GM23338 (cell line): ENCODE data around the gene ZNF662. TPM values are rescaled to one million over a fixed set of nuclear protein-coding genes. Genes with fewer than 3 reads are reported as not detected.
"Not testable (repeated sequence)": the region's sequence is repeated elsewhere in the genome, so short reads cannot be mapped to it uniquely, and the experiment has no call there.

Source experiments
- ATAC-seq: fragments of 200-7000 bp; cut with Tn5 transposase; 3 replicates; pipeline ENCODE4 v1.9.1; 2020
- DNase-seq: peaks from one replicate; pipeline ENCODE4 v3.0.0-alpha.2; 2015; ENCODE audit warnings: low spot score
- H2AFZ ChIP-seq: fragments of 200-600 bp; sonication (generic); 2 replicates; pipeline ENCODE4 v1.8.0; 2016; ENCODE audit warnings: antibody characterized with exemption, mild to moderate bottlenecking, moderate library complexity
- H3F3A ChIP-seq: fragments of 200-600 bp; sonication (generic); replicated peaks from 2 replicates; pipeline ENCODE4 v1.8.0; 2017; ENCODE audit warnings: antibody characterized with exemption, mixed run types, low read depth
- H3K27ac ChIP-seq: fragments of 200-600 bp; sonication (generic); 2 replicates; pipeline ENCODE4 v1.6.1; 2016; ENCODE audit warnings: low read depth
- H3K27me3 ChIP-seq: fragments of 200-600 bp; sonication (generic); 2 replicates; pipeline ENCODE4 v1.8.0; 2016; ENCODE audit warnings: mild to moderate bottlenecking, mixed run types, moderate library complexity; ENCODE audit not compliant: insufficient read depth
- H3K36me3 ChIP-seq: fragments of 200-600 bp; sonication (generic); 2 replicates; pipeline ENCODE4 v1.8.0; 2016; ENCODE audit warnings: mild to moderate bottlenecking; ENCODE audit not compliant: insufficient read depth
- H3K4me1 ChIP-seq: fragments of 200-600 bp; sonication (generic); 2 replicates; pipeline ENCODE4 v1.8.0; 2016; ENCODE audit warnings: mild to moderate bottlenecking, moderate library complexity; ENCODE audit not compliant: insufficient read depth
- H3K4me2 ChIP-seq: fragments of 200-600 bp; sonication (generic); 2 replicates; pipeline ENCODE4 v1.7.1; 2017; ENCODE audit warnings: mixed run types
- H3K4me3 ChIP-seq: fragments of 200-600 bp; sonication (generic); 2 replicates; pipeline ENCODE4 v1.6.1; 2016; ENCODE audit warnings: mixed run types
- H3K79me2 ChIP-seq: fragments of 200-600 bp; sonication (generic); replicated peaks from 2 replicates; pipeline ENCODE4 v1.8.0; 2017; ENCODE audit warnings: mild to moderate bottlenecking; ENCODE audit not compliant: insufficient read depth
- H3K9me2 ChIP-seq: fragments of 200-600 bp; sonication (generic); 2 replicates; pipeline ENCODE4 v1.8.0; 2017; ENCODE audit not compliant: insufficient read depth
- H4K20me1 ChIP-seq: fragments of 200-600 bp; sonication (generic); replicated peaks from 2 replicates; pipeline ENCODE4 v1.8.0; 2017; ENCODE audit warnings: mild to moderate bottlenecking; ENCODE audit not compliant: insufficient read depth
- H3K27ac Mint-ChIP-seq: 2 replicates; pipeline ENCODE4 v1.8.0; 2020; ENCODE audit warnings: inconsistent platforms, mild to moderate bottlenecking, moderate library complexity, mixed read lengths
- H3K27me3 Mint-ChIP-seq: 3 replicates; pipeline ENCODE4 v1.8.0; 2022; ENCODE audit warnings: low read depth, mild to moderate bottlenecking, moderate library complexity, mixed read lengths, inconsistent platforms; ENCODE audit not compliant: insufficient read depth, poor library complexity
- H3K36me3 Mint-ChIP-seq: 3 replicates; pipeline ENCODE4 v1.8.0; 2021; ENCODE audit warnings: low read depth, mild to moderate bottlenecking, inconsistent platforms, moderate library complexity, mixed read lengths
- H3K4me1 Mint-ChIP-seq: 3 replicates; pipeline ENCODE4 v1.8.0; 2020; ENCODE audit warnings: mild to moderate bottlenecking, inconsistent platforms, mixed read lengths
- H3K4me3 Mint-ChIP-seq: 3 replicates; pipeline ENCODE4 v1.8.0; 2021; ENCODE audit warnings: moderate library complexity, mild to moderate bottlenecking, inconsistent platforms, mixed read lengths
- H3K9me3 Mint-ChIP-seq: 3 replicates; pipeline ENCODE4 v1.8.0; 2020; ENCODE audit warnings: moderate library complexity, mild to moderate bottlenecking, inconsistent platforms, mixed read lengths
- CTCF ChIP-seq, 2 experiments: fragments of 200-600 bp in 1 of 2; sonication (generic) in 1 of 2; conservative IDR thresholded peaks; 2 replicates each; pipeline versions ENCODE4 v1.5.1 to v1.6.1; 2016 to 2017; ENCODE audit warnings: antibody characterized with exemption in 2 of 2, low read depth in 2 of 2, mild to moderate bottlenecking in 2 of 2, moderate library complexity in 1 of 2
- EZH2 ChIP-seq: fragments of 200-600 bp; sonication (generic); IDR thresholded peaks from one replicate; pipeline ENCODE4 v1.8.0; 2017; ENCODE audit warnings: antibody characterized with exemption, mild to moderate bottlenecking, low read depth; ENCODE audit not compliant: unreplicated experiment
- EZH2phosphoT487 ChIP-seq: fragments of 200-600 bp; sonication (generic); IDR thresholded peaks from one replicate; pipeline ENCODE4 v1.8.1; 2018; ENCODE audit warnings: antibody characterized with exemption; ENCODE audit not compliant: unreplicated experiment
- NANOG ChIP-seq: IDR thresholded peaks from 2 replicates; pipeline ENCODE4 v1.6.1; 2016; ENCODE audit warnings: antibody characterized with exemption, borderline replicate concordance
- STAT1 ChIP-seq: IDR thresholded peaks from one replicate; pipeline ENCODE4 v1.6.1; 2016; ENCODE audit warnings: antibody characterized with exemption; ENCODE audit not compliant: unreplicated experiment
- ZNF331 ChIP-seq: fragments of 250-450 bp; sonication (Bioruptor Pico); IDR thresholded peaks from 2 replicates; pipeline ENCODE4 v1.5.0; 2020; ENCODE audit warnings: low read depth, mild to moderate bottlenecking, moderate library complexity
- polyA plus RNA-seq: library from polyadenylated mRNA; unstranded; fragments of >200 nt; fragmentation: Nextera tagmentation; extraction: Ambion mirVana; gene quantifications from 2 replicates; pipeline ENCODE4 v1.2.1, GENCODE V29; 2016
- total RNA-seq: library from RNA; depleted of rRNA; stranded (reverse); fragments of >200 nt; shearing (Covaris generic); gene quantifications from 2 replicates; pipeline ENCODE4 v1.2.3, GENCODE V29; 2014
- TF ChIP-seq, protein P1 (sequence below): IDR thresholded peaks from one replicate; pipeline ENCODE4 v1.6.1; 2018; ENCODE audit warnings: antibody characterized with exemption; ENCODE audit not compliant: unreplicated experiment
- TF ChIP-seq, protein P2 (sequence below): IDR thresholded peaks from 2 replicates; pipeline ENCODE4 v1.6.1; 2016; ENCODE audit warnings: antibody characterized with exemption

The ZNF662 gene
- total and polyA plus RNA-seq, 2 experiments from 2014 or later, result 0.84 to 1.5 TPM

DNA sequence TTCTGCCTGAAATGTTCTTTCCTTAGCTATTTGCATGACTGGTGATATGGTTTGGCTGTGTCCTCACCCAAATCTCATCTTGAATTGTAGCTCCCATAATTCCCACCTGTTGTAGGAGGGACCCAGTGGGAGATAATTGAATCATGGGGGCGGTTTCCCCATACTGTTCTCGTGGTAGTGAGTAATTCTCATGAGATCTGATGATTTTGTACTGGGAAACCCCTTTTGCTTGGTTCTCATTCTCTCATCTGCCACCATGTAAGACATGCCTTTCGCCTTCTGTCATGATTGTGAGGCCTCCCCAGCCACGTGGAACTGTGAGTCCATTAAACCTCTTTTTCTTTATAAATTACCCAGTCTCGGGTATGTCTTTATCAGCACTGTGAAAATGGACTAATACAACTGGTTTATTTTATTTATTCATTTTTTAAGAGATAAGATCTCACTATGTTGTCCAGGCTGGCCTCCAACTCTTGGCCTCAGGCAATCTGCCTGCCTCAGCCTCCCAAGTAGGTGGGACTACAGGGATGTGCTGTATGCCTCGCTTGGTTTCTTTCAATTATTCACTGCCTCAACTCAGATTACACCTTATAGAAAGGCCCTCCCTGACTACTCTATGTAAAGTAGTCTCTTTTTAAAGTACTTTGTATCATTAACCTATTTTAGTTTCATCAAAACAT lies 22.6 kb upstream of the ZNF662 start:
- H3K9me2 ChIP-seq, H2AFZ ChIP-seq, H3K4me3 Mint-ChIP-seq, ATAC-seq, H3K27me3 ChIP-seq, H3K36me3 Mint-ChIP-seq, H3K79me2 ChIP-seq, H3K27ac Mint-ChIP-seq, H3K36me3 ChIP-seq, H3K4me3 ChIP-seq, H3K4me2 ChIP-seq, H3K27me3 Mint-ChIP-seq, DNase-seq, H3K9me3 Mint-ChIP-seq, H4K20me1 ChIP-seq, H3F3A ChIP-seq, H3K27ac ChIP-seq: not testable (repeated sequence)
- H3K4me1 Mint-ChIP-seq, result peaks cover 28% of the 10 kb centered on the region; the same call in 2 of the 3 replicates
- H3K4me1 ChIP-seq, result peaks cover 18% of the 10 kb centered on the region

DNA sequence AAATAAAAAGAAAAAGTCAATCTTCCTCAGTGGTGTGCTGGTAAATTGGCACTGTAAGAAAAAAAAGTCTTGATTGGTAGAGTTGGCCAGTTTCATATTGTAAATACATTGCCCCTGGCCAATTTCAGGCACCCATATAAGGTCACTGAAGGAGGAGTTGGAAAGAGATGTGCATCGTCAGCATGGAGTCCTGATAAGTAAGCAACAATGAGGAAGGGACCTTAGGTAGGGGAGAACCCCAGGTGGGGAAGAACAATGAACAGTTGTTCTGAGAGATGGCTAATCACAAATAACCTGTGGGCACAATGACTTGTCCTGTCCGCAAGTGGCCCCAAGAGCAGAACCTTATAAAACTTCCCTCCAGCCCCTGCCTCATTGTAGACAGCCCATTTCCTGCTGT lies 21.6 kb upstream of the ZNF662 start:
- no peaks in the 10 kb centered on the region for H3K27me3 Mint-ChIP-seq
- H3K4me3 Mint-ChIP-seq, result no peak overlapping the region
- Histone ChIP-seq H2AFZ (0 out of 2 replicates have a peak overlapping the region, but pooled peaks have one; percentile 3), H4K20me1 (no peaks in the 10 kb centered on the region), H3F3A (0 out of 2 replicates have a peak, but pooled peaks cover 4% of the 10 kb centered on the region), H3K9me2 (no peaks in the 10 kb centered on the region; the same call in none of the 2 replicates), H3K27me3 (no peaks in the 10 kb centered on the region), H3K4me1 (peaks cover 23% of the 10 kb centered on the region), H3K79me2 (no peaks in the 10 kb centered on the region), H3K36me3 (no peaks in the 10 kb centered on the region), H3K4me3 (no peak overlapping the region), H3K4me2 (no peak overlapping the region), H3K27ac (no peak overlapping the region)
- DNase-seq (no peak), ATAC-seq (no peak)
- no peaks in the 10 kb centered on the region; the same call in 2 of the 3 replicates for H3K36me3 Mint-ChIP-seq
- H3K4me1 Mint-ChIP-seq, result peaks cover 34% of the 10 kb centered on the region
- no peaks in the 10 kb centered on the region for H3K9me3 Mint-ChIP-seq
- H3K27ac Mint-ChIP-seq, result no peak overlapping the region
- TF ChIP-seq ZNF331 (CRISPR knock-in tag) (no peak), EZH2phosphoT487 (no peak), NANOG (no peak), STAT1 (no peak), EZH2 (no peak), CTCF (conservative IDR thresholded peaks at IDR 0.05; ENCODE audit: low read depth in 2 of 2) (no peak)
- TF ChIP-seq, protein P1, sequence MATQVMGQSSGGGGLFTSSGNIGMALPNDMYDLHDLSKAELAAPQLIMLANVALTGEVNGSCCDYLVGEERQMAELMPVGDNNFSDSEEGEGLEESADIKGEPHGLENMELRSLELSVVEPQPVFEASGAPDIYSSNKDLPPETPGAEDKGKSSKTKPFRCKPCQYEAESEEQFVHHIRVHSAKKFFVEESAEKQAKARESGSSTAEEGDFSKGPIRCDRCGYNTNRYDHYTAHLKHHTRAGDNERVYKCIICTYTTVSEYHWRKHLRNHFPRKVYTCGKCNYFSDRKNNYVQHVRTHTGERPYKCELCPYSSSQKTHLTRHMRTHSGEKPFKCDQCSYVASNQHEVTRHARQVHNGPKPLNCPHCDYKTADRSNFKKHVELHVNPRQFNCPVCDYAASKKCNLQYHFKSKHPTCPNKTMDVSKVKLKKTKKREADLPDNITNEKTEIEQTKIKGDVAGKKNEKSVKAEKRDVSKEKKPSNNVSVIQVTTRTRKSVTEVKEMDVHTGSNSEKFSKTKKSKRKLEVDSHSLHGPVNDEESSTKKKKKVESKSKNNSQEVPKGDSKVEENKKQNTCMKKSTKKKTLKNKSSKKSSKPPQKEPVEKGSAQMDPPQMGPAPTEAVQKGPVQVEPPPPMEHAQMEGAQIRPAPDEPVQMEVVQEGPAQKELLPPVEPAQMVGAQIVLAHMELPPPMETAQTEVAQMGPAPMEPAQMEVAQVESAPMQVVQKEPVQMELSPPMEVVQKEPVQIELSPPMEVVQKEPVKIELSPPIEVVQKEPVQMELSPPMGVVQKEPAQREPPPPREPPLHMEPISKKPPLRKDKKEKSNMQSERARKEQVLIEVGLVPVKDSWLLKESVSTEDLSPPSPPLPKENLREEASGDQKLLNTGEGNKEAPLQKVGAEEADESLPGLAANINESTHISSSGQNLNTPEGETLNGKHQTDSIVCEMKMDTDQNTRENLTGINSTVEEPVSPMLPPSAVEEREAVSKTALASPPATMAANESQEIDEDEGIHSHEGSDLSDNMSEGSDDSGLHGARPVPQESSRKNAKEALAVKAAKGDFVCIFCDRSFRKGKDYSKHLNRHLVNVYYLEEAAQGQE, result no peak
- TF ChIP-seq, protein P2, sequence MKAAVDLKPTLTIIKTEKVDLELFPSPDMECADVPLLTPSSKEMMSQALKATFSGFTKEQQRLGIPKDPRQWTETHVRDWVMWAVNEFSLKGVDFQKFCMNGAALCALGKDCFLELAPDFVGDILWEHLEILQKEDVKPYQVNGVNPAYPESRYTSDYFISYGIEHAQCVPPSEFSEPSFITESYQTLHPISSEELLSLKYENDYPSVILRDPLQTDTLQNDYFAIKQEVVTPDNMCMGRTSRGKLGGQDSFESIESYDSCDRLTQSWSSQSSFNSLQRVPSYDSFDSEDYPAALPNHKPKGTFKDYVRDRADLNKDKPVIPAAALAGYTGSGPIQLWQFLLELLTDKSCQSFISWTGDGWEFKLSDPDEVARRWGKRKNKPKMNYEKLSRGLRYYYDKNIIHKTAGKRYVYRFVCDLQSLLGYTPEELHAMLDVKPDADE, result no peak
